ENCODE measurements around the gene SLC25A25.
A peak's percentile ranks its signal among the peaks of the same experiment; 100 is the strongest.
"Not testable (repeated sequence)": the region's sequence is repeated elsewhere in the genome, so short reads cannot be mapped to it uniquely, and the experiment has no call there.

SLC25A25 gene

DNA sequence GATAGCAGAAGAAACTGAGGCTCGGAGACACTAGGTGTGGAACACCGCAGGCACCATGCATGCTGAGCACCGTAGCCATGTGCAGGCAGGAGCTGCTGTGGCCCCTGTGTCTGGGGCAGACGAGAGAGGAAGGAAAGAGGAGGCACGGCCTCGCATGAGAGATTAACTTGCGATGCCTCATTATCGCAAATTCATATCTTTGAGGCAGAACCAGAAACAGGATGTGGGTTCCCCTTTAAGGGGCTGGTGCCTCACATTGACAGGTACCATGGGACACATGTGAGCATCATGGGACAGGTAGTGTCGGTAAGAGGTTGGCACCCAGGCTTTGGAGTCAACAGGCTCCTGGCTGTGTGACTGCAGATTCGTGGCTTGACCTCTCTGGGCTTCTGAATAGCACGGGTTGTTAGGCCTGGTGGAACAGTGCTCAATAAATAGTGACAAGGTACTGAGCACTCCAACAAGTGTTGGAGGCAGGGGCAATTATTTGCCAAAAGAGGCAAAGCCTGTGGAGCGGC lies 41.7 kb upstream of the SLC25A25 start:
- FAIRE-seq (no peak), DNase-seq (ENCODE audit: insufficient read length, low spot score) (no peak)
- TF ChIP-seq, protein P1, sequence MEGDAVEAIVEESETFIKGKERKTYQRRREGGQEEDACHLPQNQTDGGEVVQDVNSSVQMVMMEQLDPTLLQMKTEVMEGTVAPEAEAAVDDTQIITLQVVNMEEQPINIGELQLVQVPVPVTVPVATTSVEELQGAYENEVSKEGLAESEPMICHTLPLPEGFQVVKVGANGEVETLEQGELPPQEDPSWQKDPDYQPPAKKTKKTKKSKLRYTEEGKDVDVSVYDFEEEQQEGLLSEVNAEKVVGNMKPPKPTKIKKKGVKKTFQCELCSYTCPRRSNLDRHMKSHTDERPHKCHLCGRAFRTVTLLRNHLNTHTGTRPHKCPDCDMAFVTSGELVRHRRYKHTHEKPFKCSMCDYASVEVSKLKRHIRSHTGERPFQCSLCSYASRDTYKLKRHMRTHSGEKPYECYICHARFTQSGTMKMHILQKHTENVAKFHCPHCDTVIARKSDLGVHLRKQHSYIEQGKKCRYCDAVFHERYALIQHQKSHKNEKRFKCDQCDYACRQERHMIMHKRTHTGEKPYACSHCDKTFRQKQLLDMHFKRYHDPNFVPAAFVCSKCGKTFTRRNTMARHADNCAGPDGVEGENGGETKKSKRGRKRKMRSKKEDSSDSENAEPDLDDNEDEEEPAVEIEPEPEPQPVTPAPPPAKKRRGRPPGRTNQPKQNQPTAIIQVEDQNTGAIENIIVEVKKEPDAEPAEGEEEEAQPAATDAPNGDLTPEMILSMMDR (IDR thresholded peaks at IDR 0.05; ENCODE audit: insufficient read depth, missing control alignments) = no peak

DNA sequence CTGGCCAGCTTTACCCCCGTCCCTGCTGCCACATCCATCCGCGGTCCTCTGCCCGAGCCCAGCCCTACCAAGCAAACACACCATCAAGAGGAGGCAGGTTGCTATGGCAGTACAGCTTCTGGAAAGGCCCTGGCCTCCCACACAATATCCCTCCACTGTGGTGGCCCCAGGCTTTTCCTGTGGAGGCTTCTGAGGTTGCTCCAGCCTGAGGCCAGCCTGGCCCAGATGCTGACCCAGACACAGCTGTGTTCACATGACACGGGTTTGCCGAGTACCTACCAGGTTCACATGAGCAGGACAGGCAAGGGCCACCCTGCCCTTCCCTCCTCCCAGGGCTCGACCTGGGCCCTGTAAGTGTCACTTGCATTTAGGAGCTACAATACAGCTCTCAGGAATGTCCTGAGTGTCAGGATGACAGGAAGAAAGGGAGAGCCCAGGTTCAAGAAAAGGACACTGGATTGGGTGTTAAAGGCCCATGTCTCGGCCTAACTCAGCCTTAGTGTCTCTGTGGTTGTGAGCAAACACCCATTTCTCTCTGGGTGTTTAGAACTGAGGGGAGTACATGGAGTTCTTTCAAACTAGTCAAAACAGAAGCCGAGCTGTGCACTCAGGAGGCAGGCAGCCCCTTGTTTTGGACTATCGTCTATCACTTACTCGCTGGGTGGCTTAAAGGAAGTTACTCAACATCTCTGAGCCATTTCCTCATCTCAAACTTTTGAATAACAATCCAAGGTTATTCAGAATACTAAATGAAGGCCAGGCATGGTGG lies 41.1 kb upstream of the SLC25A25 start:
- DNase-seq (ENCODE audit: insufficient read length, low spot score) = no peak
- no peak for FAIRE-seq
- TF ChIP-seq, protein P1 (IDR thresholded peaks at IDR 0.05; ENCODE audit: insufficient read depth, missing control alignments) = no peak

DNA sequence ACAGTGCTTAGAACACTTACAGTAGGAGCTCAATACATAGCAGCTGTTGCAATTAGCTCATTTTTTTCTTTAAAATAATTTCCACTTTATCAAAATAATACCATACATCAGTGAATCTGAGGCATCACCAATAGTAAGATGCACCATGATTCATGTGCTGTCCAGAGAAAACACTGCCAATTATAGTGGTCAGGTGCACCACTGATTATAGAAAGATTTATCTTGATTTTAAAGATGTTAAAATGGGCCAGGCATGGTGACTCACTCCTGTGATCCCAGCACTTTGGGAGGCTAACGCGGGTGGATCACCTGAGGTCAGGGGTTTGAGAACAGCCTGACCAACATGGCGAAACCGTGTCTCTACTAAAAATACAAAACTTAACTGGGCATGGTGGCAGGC lies 40.3 kb upstream of the SLC25A25 start:
- DNase-seq (ENCODE audit: insufficient read length, low spot score) (no peak), FAIRE-seq (no peak)
- TF ChIP-seq, protein P1 (IDR thresholded peaks at IDR 0.05; ENCODE audit: insufficient read depth, missing control alignments) = no peak

DNA sequence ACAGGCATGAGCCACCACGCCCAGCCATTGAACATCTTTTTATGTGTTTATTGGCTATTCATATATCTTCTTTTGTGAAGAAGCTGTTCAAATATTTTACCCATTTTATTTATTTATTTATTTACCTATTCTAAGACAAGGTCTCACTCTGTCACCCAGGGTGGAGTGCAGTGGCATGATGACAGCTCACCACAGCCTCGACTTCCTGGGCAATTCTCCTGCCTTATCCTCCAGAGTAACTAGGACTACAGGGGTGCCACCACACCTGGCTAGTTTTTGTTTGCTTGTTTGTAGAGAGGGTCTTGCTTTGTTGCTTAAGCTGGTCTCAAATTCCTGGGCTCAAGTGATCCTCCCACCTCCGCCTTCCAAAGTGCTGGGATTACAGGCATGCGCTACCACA lies 34.4 kb upstream of the SLC25A25 start:
- TF ChIP-seq, protein P1 (IDR thresholded peaks at IDR 0.05; ENCODE audit: insufficient read depth, missing control alignments) = no peak
- DNase-seq (ENCODE audit: insufficient read length, low spot score) (no peak), FAIRE-seq (no peak)

DNA sequence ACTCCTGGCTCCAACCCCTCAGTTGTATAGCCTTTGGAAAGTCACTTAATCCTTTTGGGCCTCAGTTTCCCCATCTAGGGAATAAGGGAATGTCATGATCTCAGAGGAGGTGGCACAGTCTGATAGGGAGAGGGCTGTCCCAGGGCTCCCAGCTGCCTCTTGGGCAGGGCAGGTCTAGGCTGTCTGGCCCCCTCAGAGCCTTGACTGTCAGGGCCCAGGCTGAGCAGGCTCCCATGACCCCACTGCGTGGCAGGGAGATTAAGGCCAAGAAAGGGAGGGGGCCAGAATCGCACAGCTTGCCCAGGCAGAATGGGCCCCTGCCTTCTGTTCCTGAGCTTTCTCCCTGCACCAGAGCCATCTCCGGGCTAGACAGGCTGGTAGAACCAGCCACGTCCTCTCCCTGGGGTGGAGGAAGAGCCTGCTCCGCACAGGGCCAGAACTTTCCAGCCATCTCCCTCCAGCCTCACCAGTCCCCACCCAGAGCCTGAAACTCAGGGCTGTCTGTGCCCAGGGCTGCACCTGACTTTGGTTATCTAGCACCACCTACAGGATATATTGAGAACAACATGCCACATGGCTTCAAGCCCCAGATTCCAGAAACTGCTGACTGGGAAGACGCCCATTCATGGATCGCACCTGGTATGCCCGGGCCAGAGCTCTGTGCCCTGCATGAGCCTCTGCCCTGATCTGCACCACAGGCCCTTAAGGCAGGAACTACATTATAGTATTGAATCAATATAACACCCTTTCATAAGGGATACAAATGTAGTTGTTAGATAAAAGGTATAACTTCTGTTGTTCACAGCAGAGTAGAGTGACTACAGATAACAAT lies 33.0 kb upstream of the SLC25A25 start:
- FAIRE-seq (no peak), DNase-seq (ENCODE audit: insufficient read length, low spot score) (peak; percentile 92)
- TF ChIP-seq, protein P1 (IDR thresholded peaks at IDR 0.05; ENCODE audit: insufficient read depth, missing control alignments) = peak; percentile 66

DNA sequence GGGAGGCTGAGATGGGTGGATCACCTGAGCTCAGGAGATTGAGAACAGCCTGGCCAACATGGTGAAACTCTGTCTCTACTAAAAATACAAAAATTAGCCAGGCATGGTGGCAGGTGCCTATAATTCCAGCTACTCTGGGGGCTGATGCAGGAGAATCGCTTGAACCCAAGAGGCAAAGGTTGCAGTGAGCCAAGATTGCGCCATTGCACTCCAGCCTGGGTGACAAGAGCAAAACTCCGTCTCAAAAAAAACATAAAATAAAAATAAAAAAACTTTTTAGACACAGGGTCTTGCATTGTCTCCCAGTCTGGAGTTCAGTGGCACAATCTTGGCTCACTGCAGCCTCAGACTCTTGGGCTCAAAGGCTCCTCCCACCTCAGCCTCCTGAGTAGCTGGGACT lies 31.5 kb upstream of the SLC25A25 start:
- DNase-seq (ENCODE audit: insufficient read length, low spot score); FAIRE-seq: not testable (repeated sequence)

DNA sequence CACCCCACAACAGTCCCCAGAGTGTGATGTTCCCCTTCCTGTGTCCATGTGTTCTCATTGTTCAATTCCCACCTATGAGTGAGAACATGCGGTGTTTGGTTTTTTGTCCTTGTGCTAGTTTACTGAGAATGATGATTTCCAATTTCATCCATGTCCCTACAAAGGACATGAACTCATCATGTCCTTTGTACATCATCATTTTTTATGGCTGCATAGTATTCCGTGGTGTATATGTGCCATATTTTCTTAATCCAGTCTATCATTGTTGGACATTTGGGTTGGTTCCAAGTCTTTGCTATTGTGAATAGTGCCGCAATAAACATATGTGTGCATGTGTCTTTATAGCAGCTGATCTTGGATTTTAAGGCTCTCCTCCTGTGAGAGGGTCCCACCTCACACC lies 27.2 kb upstream of the SLC25A25 start:
- not testable (repeated sequence) for FAIRE-seq

DNA sequence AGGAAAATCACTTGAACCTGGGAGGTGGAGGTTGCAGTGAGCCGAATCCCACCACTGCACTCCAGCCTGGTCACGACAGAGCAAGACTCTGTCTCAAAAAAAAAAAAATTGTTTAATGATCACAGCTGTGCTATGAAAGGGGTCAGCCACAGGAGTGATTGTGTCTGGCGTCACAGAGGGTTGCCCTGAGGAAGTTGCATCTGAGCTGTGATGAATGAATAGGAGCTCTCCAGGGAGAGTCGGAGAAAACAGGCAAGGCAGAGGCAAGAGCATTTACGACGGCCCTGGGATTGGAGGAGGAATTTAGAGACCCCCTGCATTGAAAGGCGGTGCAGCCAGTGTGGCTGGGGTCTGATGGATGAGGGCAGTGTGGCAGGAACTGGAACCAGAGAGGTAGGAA lies 26.0 kb upstream of the SLC25A25 start:
- no peak for FAIRE-seq
- DNase-seq (ENCODE audit: insufficient read length, low spot score) = no peak
- TF ChIP-seq, protein P1 (IDR thresholded peaks at IDR 0.05; ENCODE audit: insufficient read depth, missing control alignments) = no peak

More for the DNA sequence above, 27.2 kb upstream of the SLC25A25 start:
- not testable (repeated sequence) for DNase-seq (ENCODE audit: insufficient read length, low spot score)
